HEK293T (cell line): Measurements from ENCODE around the gene SNTG2.

Source experiments
- ARNT ChIP-seq: fragments of 450-650 bp; IDR thresholded peaks from 2 replicates; pipeline ENCODE4 v1.6.1; 2017; ENCODE audit warnings: mild to moderate bottlenecking
- ELF4 ChIP-seq: fragments of 450-650 bp; IDR thresholded peaks from 2 replicates; pipeline ENCODE4 v1.6.1; 2017; ENCODE audit warnings: antibody characterized with exemption
- FOXM1 ChIP-seq: fragments of 450-650 bp; IDR thresholded peaks from 2 replicates; pipeline ENCODE4 v1.6.1; 2017; ENCODE audit warnings: mild to moderate bottlenecking, borderline replicate concordance
- L3MBTL2 ChIP-seq: fragments of 450-650 bp; conservative IDR thresholded peaks from 2 replicates; pipeline ENCODE4 v1.6.1; 2016; ENCODE audit warnings: mild to moderate bottlenecking
- NFRKB ChIP-seq: fragments of 450-650 bp; IDR thresholded peaks from 2 replicates; pipeline ENCODE4 v1.6.1; 2016; ENCODE audit warnings: mild to moderate bottlenecking, moderate library complexity
- SP1 ChIP-seq: fragments of 450-650 bp; IDR thresholded peaks from 2 replicates; pipeline ENCODE4 v1.6.1; 2017
- SUZ12 ChIP-seq: fragments of 450-650 bp; IDR thresholded peaks from 2 replicates; pipeline ENCODE4 v1.6.1; 2016; ENCODE audit warnings: mild to moderate bottlenecking
- TARDBP ChIP-seq: fragments of 450-650 bp; IDR thresholded peaks from 2 replicates; pipeline ENCODE4 v1.6.1; 2016
- ZNF384 ChIP-seq: fragments of 450-650 bp; IDR thresholded peaks from 2 replicates; pipeline ENCODE4 v1.6.1; 2016
- TF ChIP-seq, protein P1 (sequence below): fragments of 450-650 bp; IDR thresholded peaks from 2 replicates; pipeline ENCODE4 v1.6.1; 2016

- TF ChIP-seq SUZ12: no peak
- no peak for TF ChIP-seq ELF4
- no peak for TF ChIP-seq ARNT
- no peak for TF ChIP-seq NFRKB
- no peak for TF ChIP-seq L3MBTL2
- TF ChIP-seq TARDBP: no peak
- TF ChIP-seq ZNF384: no peak
- TF ChIP-seq FOXM1: no peak
- no peak for TF ChIP-seq SP1
- TF ChIP-seq, protein P1, sequence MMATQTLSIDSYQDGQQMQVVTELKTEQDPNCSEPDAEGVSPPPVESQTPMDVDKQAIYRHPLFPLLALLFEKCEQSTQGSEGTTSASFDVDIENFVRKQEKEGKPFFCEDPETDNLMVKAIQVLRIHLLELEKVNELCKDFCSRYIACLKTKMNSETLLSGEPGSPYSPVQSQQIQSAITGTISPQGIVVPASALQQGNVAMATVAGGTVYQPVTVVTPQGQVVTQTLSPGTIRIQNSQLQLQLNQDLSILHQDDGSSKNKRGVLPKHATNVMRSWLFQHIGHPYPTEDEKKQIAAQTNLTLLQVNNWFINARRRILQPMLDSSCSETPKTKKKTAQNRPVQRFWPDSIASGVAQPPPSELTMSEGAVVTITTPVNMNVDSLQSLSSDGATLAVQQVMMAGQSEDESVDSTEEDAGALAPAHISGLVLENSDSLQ: no peak
Measured at GRCh38 chr2:1226766-1227165, 276.1 kb downstream of the SNTG2 start.
